H1 (cell line): ENCODE data around the gene RHBDF2. TPM values are rescaled to one million over a fixed set of nuclear protein-coding genes. Genes with fewer than 3 reads are reported as not detected.

ENCODE experiments used
- CTCF ChIA-PET: fragments of 300-600 bp; sonication (Branson Sonifier 250); formaldehyde crosslinking; loops from one replicate; lab custom pipeline; 2021; ENCODE audit not compliant: partially characterized antibody; lab: Charles Lee
- POLR2A ChIA-PET: fragments of 300-600 bp; sonication (Branson Sonifier 250); formaldehyde crosslinking; loops from one replicate; lab custom pipeline; 2021; ENCODE audit warnings: inconsistent platforms; ENCODE audit not compliant: partially characterized antibody; lab: Charles Lee
- DNase-seq, 2 experiments: peaks; one replicate each; pipeline versions ENCODE4 v3.0.0 to v3.0.0-alpha.2; 2010 to 2022; ENCODE audit warnings: low spot score in 2 of 2, low read depth in 1 of 2, mixed read lengths in 1 of 2
- FAIRE-seq: peaks from 2 replicates; lab custom pipeline; 2011; peaks lifted over from hg19 to GRCh38; lab: Jason Lieb, UNC
- H2AFZ ChIP-seq: 2 replicates; pipeline ENCODE4 v1.8.1; 2012; ENCODE audit warnings: low read length, inconsistent platforms
- H2AK5ac ChIP-seq: 2 replicates; pipeline ENCODE4 v1.6.1; 2013; ENCODE audit warnings: low read depth, low read length
- H2BK120ac ChIP-seq: replicated peaks from 2 replicates; pipeline ENCODE3; 2013; ENCODE audit warnings: low read depth, low read length, inconsistent platforms
- H2BK12ac ChIP-seq: 2 replicates; pipeline ENCODE4 v1.6.1; 2013; ENCODE audit warnings: low read depth, low read length
- H2BK15ac ChIP-seq: 2 replicates; pipeline ENCODE4 v1.6.1; 2013; ENCODE audit warnings: low read length
- H2BK20ac ChIP-seq: 2 replicates; pipeline ENCODE4 v1.6.1; 2013; ENCODE audit warnings: low read length
- H2BK5ac ChIP-seq: 2 replicates; pipeline ENCODE4 v1.6.1; 2013; ENCODE audit warnings: low read depth, low read length
- H3K14ac ChIP-seq: 2 replicates; pipeline ENCODE4 v1.6.1; 2013; ENCODE audit warnings: inconsistent platforms; ENCODE audit not compliant: insufficient read length
- H3K18ac ChIP-seq: 2 replicates; pipeline ENCODE4 v1.6.1; 2013; ENCODE audit warnings: low read length; ENCODE audit errors: extremely low read depth
- H3K23ac ChIP-seq: 2 replicates; pipeline ENCODE4 v1.6.1; 2013; ENCODE audit warnings: inconsistent platforms; ENCODE audit not compliant: insufficient read length
- H3K23me2 ChIP-seq: 2 replicates; pipeline ENCODE4 v1.6.1; 2013; ENCODE audit warnings: low read depth, low read length
- H3K27ac ChIP-seq: 2 replicates; pipeline ENCODE4 v1.6.1; 2011; ENCODE audit warnings: low read depth, low read length, inconsistent platforms
- H3K27me3 ChIP-seq, 4 experiments: replicated peaks in 1 of 4; 1 replicate in 1 of 4; 2 replicates in 3 of 4; pipeline versions ENCODE4 v1.6.1 to v1.8.1; 2011 to 2013; ENCODE audit warnings: low read length in 3 of 4, mild to moderate bottlenecking in 3 of 4, inconsistent platforms in 2 of 4, mixed read lengths in 2 of 4, moderate library complexity in 1 of 4; ENCODE audit not compliant: control insufficient read depth in 3 of 4, insufficient read depth in 3 of 4; ENCODE audit errors: extremely low read depth in 1 of 4
- H3K36me3 ChIP-seq, 4 experiments: 2 replicates each; pipeline versions ENCODE4 v1.6.1 to v1.8.1; 2011 to 2013; ENCODE audit warnings: mild to moderate bottlenecking in 4 of 4, low read length in 3 of 4, moderate library complexity in 2 of 4, control low read depth in 1 of 4, inconsistent platforms in 1 of 4; ENCODE audit not compliant: insufficient read depth in 4 of 4, control insufficient read depth in 2 of 4
- H3K4ac ChIP-seq: replicated peaks from 2 replicates; pipeline ENCODE3; 2013; ENCODE audit warnings: low read length, low read depth, mixed read lengths, inconsistent platforms; ENCODE audit not compliant: insufficient read length
- H3K4me1 ChIP-seq, 4 experiments: replicated peaks in 1 of 4; 1 replicate in 1 of 4; 2 replicates in 3 of 4; pipeline versions ENCODE4 v1.6.1 to v1.8.1; 2011 to 2013; ENCODE audit warnings: low read length in 3 of 4, inconsistent platforms in 2 of 4, mixed read lengths in 1 of 4; ENCODE audit not compliant: insufficient read depth in 4 of 4, control insufficient read depth in 3 of 4
- H3K4me2 ChIP-seq, 2 experiments: 2 replicates each; pipeline versions ENCODE4 v1.6.1 to v1.8.1; 2011 to 2013; ENCODE audit warnings: low read depth in 2 of 2, low read length in 2 of 2, control low read depth in 1 of 2, inconsistent platforms in 1 of 2, mild to moderate bottlenecking in 1 of 2; ENCODE audit not compliant: insufficient read depth in 1 of 2
- H3K4me3 ChIP-seq, 4 experiments: fragments of 200-600, 300-600 bp in 1 of 4; sonication (generic), shearing (Covaris generic), sonication (Bioruptor Twin) in 1 of 4; 2 replicates each; pipeline versions ENCODE4 v1.5.1 to v1.8.1; 2011 to 2016; ENCODE audit warnings: low read length in 4 of 4, low read depth in 3 of 4, control low read depth in 2 of 4, inconsistent platforms in 2 of 4, mild to moderate bottlenecking in 2 of 4, mixed read lengths in 1 of 4, moderate library complexity in 1 of 4; ENCODE audit not compliant: insufficient read depth in 2 of 4; ENCODE audit errors: extremely low read depth in 1 of 4
- H3K56ac ChIP-seq: replicated peaks from 2 replicates; pipeline ENCODE3; 2013; ENCODE audit warnings: low read depth, mild to moderate bottlenecking, mixed read lengths, low read length, inconsistent platforms; ENCODE audit not compliant: insufficient read length
- H3K79me1 ChIP-seq: 2 replicates; pipeline ENCODE4 v1.6.1; 2013; ENCODE audit warnings: low read depth, low read length, control low read depth
- H3K79me2 ChIP-seq, 2 experiments: 2 replicates each; pipeline versions ENCODE4 v1.6.1 to v1.8.1; 2012 to 2013; ENCODE audit warnings: low read length in 2 of 2, mild to moderate bottlenecking in 2 of 2, inconsistent platforms in 1 of 2; ENCODE audit not compliant: insufficient read depth in 2 of 2, control insufficient read depth in 1 of 2
- H3K9ac ChIP-seq, 4 experiments: replicated peaks in 1 of 4; 1 replicate in 1 of 4; 2 replicates in 3 of 4; pipeline versions ENCODE4 v1.6.1 to v1.8.1; 2011 to 2013; ENCODE audit warnings: low read depth in 3 of 4, low read length in 3 of 4, control low read depth in 2 of 4, mild to moderate bottlenecking in 2 of 4, moderate library complexity in 2 of 4, inconsistent platforms in 1 of 4; ENCODE audit errors: extremely low read depth in 1 of 4
- H3K9me3 ChIP-seq, 2 experiments: 2 replicates each; pipeline versions ENCODE4 v1.6.1 to v1.8.1; 2012 to 2013; ENCODE audit warnings: mild to moderate bottlenecking in 2 of 2, moderate library complexity in 2 of 2, control low read depth in 1 of 2, inconsistent platforms in 1 of 2, low read depth in 1 of 2, low read length in 1 of 2, mixed read lengths in 1 of 2; ENCODE audit not compliant: insufficient read depth in 2 of 2
- H4K20me1 ChIP-seq, 2 experiments: replicated peaks in 1 of 2; 2 replicates each; pipeline versions ENCODE3 to v1.8.1; 2011 to 2013; ENCODE audit warnings: inconsistent platforms in 2 of 2, low read length in 2 of 2, mild to moderate bottlenecking in 1 of 2; ENCODE audit not compliant: insufficient read depth in 2 of 2, control insufficient read depth in 1 of 2
- H4K5ac ChIP-seq: 2 replicates; pipeline ENCODE4 v1.6.1; 2013; ENCODE audit warnings: low read length, low read depth, mixed read lengths, inconsistent platforms; ENCODE audit not compliant: insufficient read length
- H4K8ac ChIP-seq: 2 replicates; pipeline ENCODE4 v1.8.0; 2013; ENCODE audit warnings: mild to moderate bottlenecking, moderate library complexity, low read length, inconsistent platforms; ENCODE audit not compliant: insufficient read depth; ENCODE audit errors: extremely low read depth
- H4K91ac ChIP-seq: replicated peaks from 2 replicates; pipeline ENCODE3; 2013; ENCODE audit warnings: low read length, mixed read lengths, inconsistent platforms; ENCODE audit not compliant: insufficient read length
- BACH1 ChIP-seq: IDR thresholded peaks from 2 replicates; pipeline ENCODE4 v1.6.1; 2012; ENCODE audit warnings: low read length, improper control_type of control experiment
- CHD1 ChIP-seq: IDR thresholded peaks from 2 replicates; pipeline ENCODE4 v1.6.1; 2012; ENCODE audit warnings: low read depth, low read length, improper control_type of control experiment
- CTCF ChIP-seq, 3 experiments: IDR thresholded peaks; 1 replicate in 2 of 3; 2 replicates in 1 of 3; pipeline versions ENCODE4 v1.5.1 to v1.6.1; 2011; ENCODE audit warnings: low read length in 3 of 3, mild to moderate bottlenecking in 3 of 3, inconsistent platforms in 2 of 3, low read depth in 1 of 3, moderate library complexity in 1 of 3; ENCODE audit not compliant: insufficient read depth in 1 of 3; ENCODE audit errors: control extremely low read depth in 1 of 3
- RNF2 ChIP-seq: fragments of 200-900, 300-1000 bp; sonication (generic); IDR thresholded peaks from 2 replicates; pipeline ENCODE4 v1.7.1; 2016; ENCODE audit warnings: borderline replicate concordance, low read depth, mild to moderate bottlenecking, antibody characterized with exemption, low read length; ENCODE audit not compliant: poor library complexity, severe bottlenecking; ENCODE audit errors: missing control alignments
- TAF7 ChIP-seq: optimal IDR thresholded peaks from 2 replicates; pipeline ENCODE3; 2011; ENCODE audit warnings: low read depth, mild to moderate bottlenecking, inconsistent platforms, low read length, moderate library complexity, borderline replicate concordance
- USF2 ChIP-seq: IDR thresholded peaks from 2 replicates; pipeline ENCODE4 v1.6.1; 2011; ENCODE audit warnings: low read length, improper control_type of control experiment
- WGBS, 2 experiments: shearing (Covaris generic) in 1 of 2; methylation state at CpG; one replicate each; pipeline versions ENCODE4 v1.1.6 to v1.1.7; 2013 to 2015; ENCODE audit warnings: low lambda C conversion rate in 2 of 2, mixed read lengths in 2 of 2, inconsistent platforms in 1 of 2, low coverage in 1 of 2, missing lambda C conversion rate in 1 of 2; ENCODE audit not compliant: insufficient replicate concordance in 2 of 2, insufficient coverage in 1 of 2, insufficient read length in 1 of 2; ENCODE audit errors: extremely low coverage in 1 of 2, missing lambda C conversion rate in 1 of 2; 5-methylcytosine and 5-hydroxymethylcytosine counted together
- polyA plus RNA-seq, 7 experiments: library from polyadenylated mRNA; depleted of rRNA in 3 of 7; stranded (reverse) in 5 of 7; unstranded in 2 of 7; fragments of >200 nt in 5 of 7; fragments of 200-250 nt in 2 of 7; gene quantifications; 1 replicate in 5 of 7; 2 replicates in 1 of 7; 4 replicates in 1 of 7; pipeline versions ENCODE4 v1.2.1 to v1.2.3, GENCODE V29; 2011 to 2013; ENCODE audit warnings: missing spikeins in 2 of 7, mixed read lengths in 2 of 7
- total RNA-seq: library from RNA; stranded (reverse); fragmentation: NEBNext Ultra II Directional; extraction: Animal tissue kit (Norgen Biotek cat#: 25700); gene quantifications from 2 replicates; pipeline ENCODE4 v1.2.1, GENCODE V29; 2021

RHBDF2 gene
- total and polyA plus RNA-seq, 2 of the 8 experiments (the other 6 are each of a cell fraction or from before 2014, with no cell fraction given): 21.2 to 25.9 TPM

- H3K27me3 ChIP-seq: no peaks in the 10 kb centered on the region
- DNase-seq: no peak
- no peak overlapping the region for H3K4me2 ChIP-seq
- CTCF ChIA-PET: interaction anchor here (0.9 to 5.2 kb wide), 7 partner anchors 8 to 114 kb away, joined by 3 to 39 read pairs (median 4); no protein-coding TSS in a partner anchor
- H3K56ac ChIP-seq: no peak overlapping the region
- no peak overlapping the region for H2BK15ac ChIP-seq
- H2BK12ac ChIP-seq: no peak overlapping the region
- no peak overlapping the region for H4K8ac ChIP-seq
- peaks cover 4 to 23% (median 8%) of the 10 kb centered on the region in 4 experiments; a peak in 6 of 7 replicates for H3K4me1 ChIP-seq
- TF ChIP-seq TAF7 (no peak), BACH1 (no peak), USF2 (no peak), CTCF (IDR thresholded peaks at IDR 0.05; ENCODE audit: control extremely low read depth in 1 of 3, insufficient read depth in 1 of 3, low read depth in 1 of 3, low read length in 3 of 3) (no peak), CHD1 (no peak), RNF2 (no peak)
- TF ChIP-seq, all 59 proteins: peak for 0
- H2BK20ac ChIP-seq: no peak overlapping the region
- no peak overlapping the region for H2AK5ac ChIP-seq
- H2BK120ac ChIP-seq: no peak overlapping the region
- no peak overlapping the region for H3K27ac ChIP-seq
- no peak overlapping the region for H4K5ac ChIP-seq
- H3K79me2 ChIP-seq: no peaks in the 10 kb centered on the region; a peak in 1 of 4 replicates
- H3K23ac ChIP-seq: no peak overlapping the region
- no peaks in the 10 kb centered on the region for H3K36me3 ChIP-seq
- H2BK5ac ChIP-seq: no peak overlapping the region
- H3K23me2 ChIP-seq: peaks cover 6% of the 10 kb centered on the region; the same call in 1 of the 2 replicates
- H4K91ac ChIP-seq: no peak overlapping the region
- no peak overlapping the region for H3K9ac ChIP-seq
- WGBS, 2 experiments: 83% methylated on average over 9 of the region's 9 CpGs; no CpG with 5 or more reads in 1 of the 2 experiments
- no peak overlapping the region for H2AFZ ChIP-seq
- peaks cover 0 to 7% of the 10 kb centered on the region in 2 experiments for H4K20me1 ChIP-seq
- no peaks in the 10 kb centered on the region for H3K79me1 ChIP-seq
- H3K18ac ChIP-seq: no peak overlapping the region
- no peak overlapping the region for H3K14ac ChIP-seq
- POLR2A ChIA-PET: interaction anchor here (0.7 to 2.1 kb wide), 5 partner anchors 8 to 19 kb away, joined by 3 to 8 read pairs (median 4); partner anchors contain the start of gene PRCD
- FAIRE-seq: no peak
- no peak overlapping the region for H3K4ac ChIP-seq
- no peaks in the 10 kb centered on the region for H3K9me3 ChIP-seq
- no peak overlapping the region for H3K4me3 ChIP-seq
These were observed 47.9 kb upstream of the RHBDF2 start for GRCh38 chr17:76549215-76549518.
